ENCODE results near the gene CSF2. TPM values are rescaled to one million over a fixed set of nuclear protein-coding genes. Genes with fewer than 3 reads are reported as not detected.

CSF2 gene
- total RNA-seq, 1 experiment from 2014 or later, result 0.30 TPM

GRCh38 chr5:132055808-132056609, 17.6 kb upstream of the CSF2 start:
- ChIA-PET RAD21 (ENCODE audit: low non-redundant PET in 1 of 2, low total read pairs in 2 of 2, uncharacterized antibody in 2 of 2, unreplicated experiment in 2 of 2) (no interaction called here), POLR2A (no interaction called here), CTCF (interaction anchor here (0.8 kb wide), 1 partner anchor 7 kb away, joined by 3 read pairs; no protein-coding TSS in a partner anchor)
- Histone ChIP-seq H3K36me3 (ENCODE audit: control insufficient read depth in 1 of 2, insufficient read depth in 2 of 2, low read length in 2 of 2) (no peaks in the 10 kb centered on the region), H4K20me1 (ENCODE audit: insufficient read depth) (no peaks in the 10 kb centered on the region), H3K9ac (ENCODE audit: low read length) (no peak overlapping the region), H3K79me2 (ENCODE audit: insufficient read depth, low read length) (no peaks in the 10 kb centered on the region), H2AFZ (ENCODE audit: low read depth, low read length, poor library complexity, severe bottlenecking) (no peak overlapping the region), H3K4me1 (ENCODE audit: control insufficient read depth in 1 of 2, insufficient read depth in 2 of 2, low read length in 2 of 2) (no peaks in the 10 kb centered on the region), H3K9me2 (ENCODE audit: insufficient read depth) (no peaks in the 10 kb centered on the region), H3K27me3 (ENCODE audit: insufficient read depth, low read length) (no peaks in the 10 kb centered on the region), H3K4me3 (replicated peaks in 1 of 2; ENCODE audit: low read depth in 1 of 2, low read length in 2 of 2) (no peak overlapping the region), H3K9me3 (ENCODE audit: control insufficient read depth in 1 of 2, insufficient read depth in 1 of 2, low read depth in 1 of 2, low read length in 2 of 2) (no peaks in the 10 kb centered on the region), H3K27ac (ENCODE audit: low read depth, low read length) (no peak overlapping the region), H3K4me2 (ENCODE audit: low read length) (no peak overlapping the region)
- TF ChIP-seq CTCF (IDR thresholded peaks at IDR 0.05 in 2 of 3, conservative IDR thresholded peaks at IDR 0.05 in 1 of 3; ENCODE audit: borderline replicate concordance in 1 of 3, insufficient read depth in 1 of 3, low read depth in 2 of 3, low read length in 2 of 3) (no peak), ELF1 (IDR thresholded peaks at IDR 0.05; ENCODE audit: borderline replicate concordance, low read depth) (no peak), JUND (IDR thresholded peaks at IDR 0.05) (no peak), ATF3 (IDR thresholded peaks at IDR 0.05) (no peak), SIN3A (IDR thresholded peaks at IDR 0.05; ENCODE audit: low read depth) (no peak), ZNF274 (IDR thresholded peaks at IDR 0.05; ENCODE audit: low read depth, low read length) (no peak), EGR1 (IDR thresholded peaks at IDR 0.05; ENCODE audit: low read depth) (no peak), RAD21 (IDR thresholded peaks at IDR 0.05; ENCODE audit: low read depth) (no peak), SP1 (IDR thresholded peaks at IDR 0.05; ENCODE audit: low read depth) (no peak), YY1 (IDR thresholded peaks at IDR 0.05; ENCODE audit: extremely low read depth, insufficient replicate concordance, low read depth, low read length) (no peak), EZH2phosphoT487 (IDR thresholded peaks at IDR 0.05; ENCODE audit: borderline replicate concordance) (no peak), POLR2AphosphoS5 (IDR thresholded peaks at IDR 0.05; ENCODE audit: low read depth, low read length) (no peak), CEBPB (IDR thresholded peaks at IDR 0.05; ENCODE audit: low read depth) (no peak)
- DNase-seq (ENCODE audit: low read depth, low spot score) (no peak), ATAC-seq (no peak)
- intact Hi-C loops (cut with micrococcal nuclease), result no loop called here
- no TSS peak for BruUV-seq (replicated peaks)

All from HCT116 (cell line).